ENCODE measurements around the gene SETD1B.
"Not testable (repeated sequence)": the region's sequence is repeated elsewhere in the genome, so short reads cannot be mapped to it uniquely, and the experiment has no call there.

The SETD1B gene

DNA sequence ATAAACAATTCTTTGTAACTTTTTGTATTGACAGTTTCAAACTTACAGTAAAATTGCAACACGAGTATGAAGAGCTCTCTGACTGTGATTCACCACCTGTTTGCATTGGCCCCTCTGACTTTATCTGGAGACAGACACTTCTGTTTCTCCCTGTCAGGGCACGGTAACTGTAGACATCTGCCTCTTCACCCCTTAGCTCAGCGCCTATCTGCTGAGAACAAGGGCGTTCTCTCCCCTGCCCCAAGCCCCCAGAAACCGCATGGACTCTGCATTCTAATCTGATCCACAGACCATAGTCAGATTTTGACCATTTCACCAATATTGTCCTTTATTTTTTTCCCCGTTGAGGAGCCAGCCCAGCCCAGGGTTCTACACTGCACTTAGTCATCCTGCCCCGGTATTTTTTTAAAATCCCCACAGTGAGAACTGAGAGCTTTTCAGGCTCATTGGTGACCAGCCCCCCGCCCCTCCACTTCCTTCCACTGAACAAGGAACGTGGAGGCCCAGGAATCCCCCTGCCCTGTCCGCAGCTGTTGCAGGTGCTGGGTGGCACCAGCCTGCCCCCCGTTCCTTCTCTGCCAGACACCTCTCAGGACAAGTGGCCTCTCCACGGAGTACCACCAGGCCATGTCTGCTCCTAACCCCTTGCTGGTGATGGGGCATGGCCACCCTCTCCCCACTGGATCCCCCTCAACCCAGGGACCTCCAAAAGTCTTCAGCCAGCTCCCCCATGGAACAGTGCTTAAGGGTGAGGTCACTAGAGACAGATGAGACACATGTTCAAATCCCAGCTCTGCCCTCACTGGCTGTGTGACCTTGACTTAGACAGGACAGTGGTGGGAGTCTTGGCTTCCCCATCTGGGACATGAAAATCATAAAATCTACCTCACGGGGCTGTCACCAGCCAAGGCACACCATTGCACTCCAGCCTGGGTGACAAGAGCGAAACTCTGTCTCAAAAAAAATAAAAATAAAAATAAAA lies 21.5 kb upstream of the SETD1B start:
- H3K9ac ChIP-seq (ENCODE audit: low read depth, low read length), result no peak overlapping the region

DNA sequence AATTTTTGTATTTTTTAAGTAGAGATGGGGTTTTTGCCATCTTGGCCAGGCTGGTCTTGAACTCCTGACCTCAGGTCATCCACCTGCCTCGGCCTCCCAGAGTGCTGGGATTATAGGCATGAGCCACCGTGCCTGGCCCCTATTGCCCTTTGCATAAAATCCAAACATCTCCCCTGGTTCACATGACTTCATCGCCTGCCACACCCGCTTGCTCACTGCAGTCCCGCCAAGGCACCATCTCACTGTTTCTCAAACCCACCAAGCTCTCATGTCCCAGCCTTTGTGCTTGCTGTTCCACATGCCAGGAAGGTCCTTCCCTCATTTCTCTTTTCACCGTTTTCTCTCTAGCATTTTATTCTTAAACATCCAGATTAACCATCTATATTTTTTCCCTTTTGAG lies 20.0 kb upstream of the SETD1B start:
- Histone ChIP-seq H3K4me3 (ENCODE audit: low read length) (no peak overlapping the region), H3K9ac (ENCODE audit: low read depth, low read length) (no peak overlapping the region), H3K4me1 (ENCODE audit: control insufficient read depth, insufficient read depth, low read length) (peaks cover 40% of the 10 kb centered on the region), H3K36me3 (ENCODE audit: insufficient read depth, low read length) (peaks cover 6% of the 10 kb centered on the region), H3K9me3 (replicated peaks; ENCODE audit: low read length) (no peaks in the 10 kb centered on the region), H3K4me2 (ENCODE audit: low read length) (no peak overlapping the region), H3K27me3 (ENCODE audit: control insufficient read depth, insufficient read depth, low read length) (no peaks in the 10 kb centered on the region)

More for the DNA sequence above, 21.5 kb upstream of the SETD1B start:
- H3K27me3 ChIP-seq (ENCODE audit: control insufficient read depth, insufficient read depth, low read length), result no peaks in the 10 kb centered on the region
- peaks cover 6% of the 10 kb centered on the region for H3K36me3 ChIP-seq (ENCODE audit: insufficient read depth, low read length)
- peak overlapping the region; percentile 61 for H3K4me2 ChIP-seq (ENCODE audit: low read length)
- H3K4me3 ChIP-seq (ENCODE audit: low read length), result no peak overlapping the region
- H3K4me1 ChIP-seq (ENCODE audit: control insufficient read depth, insufficient read depth, low read length), result peaks cover 40% of the 10 kb centered on the region
- no peaks in the 10 kb centered on the region for H3K9me3 ChIP-seq (replicated peaks; ENCODE audit: low read length)

DNA sequence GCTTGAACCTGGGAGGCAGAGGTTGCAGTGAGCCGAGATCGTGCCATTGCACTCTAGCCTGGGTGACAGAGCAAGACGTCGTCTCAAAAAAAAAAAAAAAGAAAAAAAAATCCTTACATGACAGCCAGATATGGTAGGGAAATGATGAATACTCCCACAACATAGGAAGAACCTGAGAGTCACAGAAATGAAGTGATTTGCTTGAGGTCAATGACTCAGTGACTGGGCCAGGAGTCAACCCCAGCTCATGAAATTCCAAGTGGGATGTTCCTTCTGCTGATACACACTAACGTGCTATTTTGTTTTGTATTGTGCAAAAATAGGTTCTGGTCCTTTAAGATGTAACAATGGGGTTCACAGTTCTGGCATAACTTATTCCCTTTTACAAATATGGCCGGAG lies 19.3 kb upstream of the SETD1B start:
- H3K9ac ChIP-seq (ENCODE audit: low read depth, low read length), result no peak overlapping the region
- H3K4me2 ChIP-seq (ENCODE audit: low read length), result peak overlapping the region; percentile 40
- H3K4me1 ChIP-seq (ENCODE audit: control insufficient read depth, insufficient read depth, low read length), result peaks cover 40% of the 10 kb centered on the region
- H3K27me3 ChIP-seq (ENCODE audit: control insufficient read depth, insufficient read depth, low read length), result no peaks in the 10 kb centered on the region
- no peak overlapping the region for H3K4me3 ChIP-seq (ENCODE audit: low read length)
- no peaks in the 10 kb centered on the region for H3K9me3 ChIP-seq (replicated peaks; ENCODE audit: low read length)
- peaks cover 6% of the 10 kb centered on the region for H3K36me3 ChIP-seq (ENCODE audit: insufficient read depth, low read length)

DNA sequence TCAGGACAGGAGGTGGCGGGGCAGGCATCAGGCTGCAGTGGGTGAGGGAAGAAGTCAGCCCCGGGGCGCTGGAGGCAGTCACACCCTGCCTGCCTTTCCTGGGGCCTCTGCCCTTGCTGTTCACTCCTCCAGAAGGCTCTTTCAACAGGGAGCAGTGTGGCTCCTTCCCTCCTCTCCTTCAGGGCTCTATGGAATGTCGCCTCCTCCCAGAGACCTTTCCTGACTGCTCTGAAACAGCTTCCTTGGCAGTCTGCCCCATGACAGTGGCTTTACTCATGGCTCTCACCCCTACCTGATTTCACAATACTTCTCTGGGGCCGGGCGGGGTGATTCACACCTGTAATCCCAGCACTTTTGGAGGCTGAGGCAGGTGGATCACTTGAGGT lies 17.4 kb upstream of the SETD1B start:
- Histone ChIP-seq H3K9me3 (replicated peaks; ENCODE audit: low read length) (no peaks in the 10 kb centered on the region), H3K9ac (ENCODE audit: low read depth, low read length) (no peak overlapping the region), H3K4me2 (ENCODE audit: low read length) (no peak overlapping the region), H3K4me1 (ENCODE audit: control insufficient read depth, insufficient read depth, low read length) (peaks cover 38% of the 10 kb centered on the region), H3K27me3 (ENCODE audit: control insufficient read depth, insufficient read depth, low read length) (no peaks in the 10 kb centered on the region), H3K36me3 (ENCODE audit: insufficient read depth, low read length) (no peaks in the 10 kb centered on the region), H3K4me3 (ENCODE audit: low read length) (no peak overlapping the region)

DNA sequence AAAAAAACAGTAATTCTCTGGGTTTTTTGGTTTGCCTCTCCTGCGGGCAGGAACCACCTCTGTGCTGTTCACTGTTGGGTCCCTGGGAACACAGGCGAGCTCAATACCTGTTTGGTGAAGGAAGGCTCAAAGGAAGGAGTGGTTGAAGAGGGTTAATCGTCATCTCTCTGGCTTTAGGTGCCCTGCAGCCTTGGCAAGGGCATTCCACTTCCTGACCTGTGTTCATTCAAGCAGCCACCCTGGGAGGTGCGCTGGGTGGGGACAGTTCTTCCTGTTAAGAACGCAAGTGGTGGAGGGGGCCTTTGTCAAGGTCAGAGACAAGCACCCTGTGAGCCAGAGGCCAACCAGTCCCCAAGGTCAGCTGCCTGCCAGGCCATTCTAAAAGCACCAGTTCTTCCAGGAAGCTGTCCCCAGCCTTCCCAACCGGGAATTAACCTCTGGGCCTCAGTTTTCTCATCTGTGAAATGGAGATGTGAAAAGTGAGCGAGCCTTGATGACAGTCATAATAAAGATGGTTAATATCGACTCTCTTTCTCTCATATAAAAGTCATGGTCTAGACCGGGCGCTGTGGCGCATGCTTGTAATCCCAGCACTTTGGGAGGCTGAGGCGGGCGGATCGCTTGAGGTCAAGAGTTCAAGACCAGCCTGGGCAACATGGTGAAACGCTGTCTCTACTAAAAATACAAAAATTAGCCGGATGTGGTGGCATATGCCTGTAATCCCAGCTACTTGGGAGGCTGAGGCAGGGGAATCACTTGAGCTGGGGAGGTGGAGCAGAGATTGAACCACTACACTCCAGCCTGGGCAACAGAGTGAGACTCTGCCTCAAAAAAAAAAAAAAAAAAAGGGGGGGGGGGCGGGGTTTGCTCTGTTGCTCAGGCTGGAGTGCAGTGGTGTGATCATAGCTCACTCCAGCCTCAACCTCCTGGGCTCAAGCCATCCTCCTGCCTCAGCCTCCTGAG lies 16.5 kb upstream of the SETD1B start:
- H3K9me3 ChIP-seq (replicated peaks; ENCODE audit: low read length), result no peaks in the 10 kb centered on the region
- no peak overlapping the region for H3K4me2 ChIP-seq (ENCODE audit: low read length)
- no peak overlapping the region for H3K9ac ChIP-seq (ENCODE audit: low read depth, low read length)
- H3K4me1 ChIP-seq (ENCODE audit: control insufficient read depth, insufficient read depth, low read length), result peaks cover 28% of the 10 kb centered on the region
- no peaks in the 10 kb centered on the region for H3K36me3 ChIP-seq (ENCODE audit: insufficient read depth, low read length)
- H3K4me3 ChIP-seq (ENCODE audit: low read length), result no peak overlapping the region
- H3K27me3 ChIP-seq (ENCODE audit: control insufficient read depth, insufficient read depth, low read length), result no peaks in the 10 kb centered on the region

DNA sequence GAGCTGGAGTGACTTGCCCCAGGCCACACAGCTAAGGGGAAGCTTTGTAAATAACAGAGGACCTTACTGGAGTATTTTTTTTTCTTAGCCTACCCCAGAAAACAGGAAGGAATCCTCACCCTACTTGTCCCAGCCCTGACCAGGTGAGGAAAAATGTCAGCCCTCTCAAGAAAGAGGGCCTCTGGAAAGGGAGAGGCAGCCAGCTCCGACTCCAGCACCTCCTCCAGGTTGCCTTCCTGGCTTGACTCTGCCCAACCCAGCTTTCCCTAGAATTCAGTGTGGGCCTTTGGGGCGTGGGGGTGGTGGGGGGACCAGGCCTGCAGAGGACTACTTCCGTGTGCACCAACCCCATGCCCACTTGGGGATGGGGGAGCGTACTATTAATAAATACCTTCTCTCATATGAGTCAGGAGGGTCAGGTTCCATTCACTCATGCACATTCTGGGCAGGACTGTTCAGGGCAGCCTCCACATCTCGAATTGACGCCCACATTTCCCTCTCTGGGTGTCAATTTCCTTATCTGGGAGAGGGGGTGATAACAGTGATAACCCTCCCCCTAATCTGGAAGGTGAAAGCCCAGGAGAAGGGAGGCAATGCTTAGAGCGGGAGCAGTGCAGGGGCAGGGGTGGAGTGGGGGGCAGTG lies 15.5 kb upstream of the SETD1B start:
- H3K9ac ChIP-seq (ENCODE audit: low read depth, low read length), result no peak overlapping the region
- H3K4me3 ChIP-seq (ENCODE audit: low read length), result no peak overlapping the region
- H3K9me3 ChIP-seq (replicated peaks; ENCODE audit: low read length), result no peaks in the 10 kb centered on the region
- no peaks in the 10 kb centered on the region for H3K27me3 ChIP-seq (ENCODE audit: control insufficient read depth, insufficient read depth, low read length)
- H3K36me3 ChIP-seq (ENCODE audit: insufficient read depth, low read length), result no peaks in the 10 kb centered on the region
- peaks cover 26% of the 10 kb centered on the region for H3K4me1 ChIP-seq (ENCODE audit: control insufficient read depth, insufficient read depth, low read length)
- no peak overlapping the region for H3K4me2 ChIP-seq (ENCODE audit: low read length)

DNA sequence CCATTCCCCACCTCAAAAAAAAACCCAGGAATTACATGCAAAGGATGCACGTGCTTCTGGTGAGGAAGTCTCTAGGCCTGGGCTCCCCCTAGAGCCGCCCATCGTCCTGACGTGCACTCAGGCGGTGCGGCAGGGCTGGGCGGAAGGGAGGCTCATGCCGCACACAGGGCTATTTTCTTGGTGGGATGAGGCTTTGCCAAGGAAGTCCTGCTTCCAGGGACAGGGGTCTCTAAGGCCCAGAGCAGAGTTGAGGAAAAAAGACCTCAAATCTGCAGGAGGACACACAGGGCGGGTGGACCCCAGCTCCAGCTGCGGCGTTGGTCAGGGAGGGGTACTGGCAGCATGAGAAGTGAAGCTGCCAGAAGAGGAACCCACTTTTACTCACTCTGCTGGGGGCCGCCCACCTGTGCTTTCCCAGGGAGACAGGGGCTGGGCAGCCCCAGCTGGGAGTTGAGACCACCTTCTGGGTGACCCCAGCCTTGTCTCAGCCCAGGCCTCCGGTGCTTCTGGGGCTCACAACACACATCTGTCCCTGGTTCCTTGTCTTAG lies 14.5 kb upstream of the SETD1B start:
- Histone ChIP-seq H3K4me1 (ENCODE audit: control insufficient read depth, insufficient read depth, low read length) (peaks cover 28% of the 10 kb centered on the region), H3K4me3 (ENCODE audit: low read length) (no peak overlapping the region), H3K4me2 (ENCODE audit: low read length) (no peak overlapping the region), H3K27me3 (ENCODE audit: control insufficient read depth, insufficient read depth, low read length) (no peaks in the 10 kb centered on the region), H3K9ac (ENCODE audit: low read depth, low read length) (no peak overlapping the region), H3K9me3 (replicated peaks; ENCODE audit: low read length) (no peaks in the 10 kb centered on the region), H3K36me3 (ENCODE audit: insufficient read depth, low read length) (no peaks in the 10 kb centered on the region)

DNA sequence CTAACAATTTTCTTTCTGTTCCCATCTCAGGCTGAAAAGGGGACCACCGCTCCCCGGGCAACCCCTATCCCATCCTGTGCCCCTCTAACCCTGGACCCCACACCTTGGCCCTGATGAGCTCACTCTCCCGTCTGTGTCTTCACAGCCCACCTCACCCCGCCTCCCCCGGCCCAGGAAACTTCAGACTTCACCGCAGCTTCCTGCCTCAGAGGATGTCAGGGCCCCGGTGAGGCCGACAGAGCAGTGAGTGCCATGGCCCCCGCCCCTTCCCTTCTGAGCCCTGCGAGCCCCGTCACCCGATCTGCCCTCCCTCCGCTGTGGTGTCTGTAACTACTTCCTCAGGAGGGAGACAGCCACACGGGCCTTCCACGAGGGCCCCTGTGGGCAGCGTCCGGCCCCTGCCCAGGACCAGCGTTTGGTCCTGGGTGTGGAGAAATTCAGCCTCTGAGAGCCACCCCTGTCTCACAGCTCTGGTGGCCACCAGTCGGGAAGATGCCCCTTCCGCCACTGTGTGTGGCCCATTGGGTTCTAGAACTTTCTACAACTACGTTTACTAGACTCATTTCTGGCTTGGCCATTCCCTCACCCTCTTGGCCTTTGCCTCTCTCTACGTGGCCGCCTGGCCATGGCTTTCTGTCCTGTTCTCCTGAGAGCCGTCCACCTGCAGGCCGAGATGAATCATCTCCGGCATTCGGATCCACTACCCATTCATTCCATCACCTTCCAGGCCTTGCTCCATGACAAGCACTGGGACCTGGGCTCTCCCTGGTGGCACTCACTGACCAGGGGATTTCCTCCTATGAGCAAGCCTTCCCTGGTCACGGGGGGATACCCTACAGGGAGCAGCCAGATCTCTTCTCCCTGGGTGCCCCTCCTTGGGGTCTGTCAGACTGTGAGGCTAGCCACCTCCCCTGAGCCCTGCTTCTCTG lies 13.7 kb upstream of the SETD1B start:
- Histone ChIP-seq H3K9ac (ENCODE audit: low read depth, low read length) (no peak overlapping the region), H3K9me3 (replicated peaks; ENCODE audit: low read length) (no peaks in the 10 kb centered on the region), H3K4me1 (ENCODE audit: control insufficient read depth, insufficient read depth, low read length) (peaks cover 29% of the 10 kb centered on the region), H3K36me3 (ENCODE audit: insufficient read depth, low read length) (no peaks in the 10 kb centered on the region), H3K4me3 (ENCODE audit: low read length) (no peak overlapping the region), H3K27me3 (ENCODE audit: control insufficient read depth, insufficient read depth, low read length) (no peaks in the 10 kb centered on the region), H3K4me2 (ENCODE audit: low read length) (no peak overlapping the region)

DNA sequence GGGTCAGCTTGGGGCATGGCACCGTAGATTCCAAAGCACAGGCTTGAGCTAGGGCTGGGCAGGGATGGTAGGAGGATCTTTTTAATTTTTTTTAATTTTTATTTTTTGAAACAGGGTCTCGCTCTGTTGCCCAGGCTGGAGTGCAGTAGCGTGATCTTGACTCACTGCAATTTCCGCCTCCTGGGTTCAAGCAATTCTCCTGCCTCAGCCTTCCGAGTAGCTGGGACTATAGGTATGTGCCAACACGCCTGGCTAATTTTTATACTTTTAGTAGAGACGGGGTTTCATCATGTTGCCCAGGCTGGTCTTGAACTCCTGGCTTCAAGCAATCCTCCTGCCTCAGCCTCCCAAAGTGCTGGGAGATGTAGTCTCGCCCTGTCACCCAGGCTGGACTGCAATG lies 13.0 kb upstream of the SETD1B start:
- not testable (repeated sequence) for H3K36me3 ChIP-seq (ENCODE audit: insufficient read depth, low read length); H3K4me3 ChIP-seq (ENCODE audit: low read length); H3K4me2 ChIP-seq (ENCODE audit: low read length); H3K9me3 ChIP-seq (replicated peaks; ENCODE audit: low read length); H3K27me3 ChIP-seq (ENCODE audit: control insufficient read depth, insufficient read depth, low read length); H3K9ac ChIP-seq (ENCODE audit: low read depth, low read length)
- peaks cover 33% of the 10 kb centered on the region for H3K4me1 ChIP-seq (ENCODE audit: control insufficient read depth, insufficient read depth, low read length)

All from skeletal muscle satellite cell (primary cell).